Naive thymus-derived CD4-positive, alpha-beta T cell (primary cell): ENCODE data around the gene ZNF227. TPM values are rescaled to one million over a fixed set of nuclear protein-coding genes. Genes with fewer than 3 reads are reported as not detected.

Source experiments
- polyA plus RNA-seq, 2 donors: library from polyadenylated mRNA; unstranded; fragments of 300-500 nt; fragmentation: Illumina TruSeq; gene quantifications; one replicate each; pipeline ENCODE4 v1.2.3, GENCODE V29; 2021
- total RNA-seq, 6 experiments: library from RNA in 5 of 6; stranded (reverse) in 5 of 6; gene quantifications; 1 replicate in 5 of 6; 2 replicates in 1 of 6; pipeline ENCODE4 v1.2.3 and lab custom pipeline; 2021 to 2026

ZNF227 gene
- total and polyA plus RNA-seq, 7 experiments from 2014 or later, result 17.9 to 51.5 (median 20.4) TPM

Other genes with a start within 250 kb of the ZNF227 start
- 10 to 100 TPM in 2 of 5 experiments, 1 to 10 TPM in 3; 5.2 to 13.3 (median 9.1) TPM for gene ZNF155, start 228.3 kb upstream of the ZNF227 start, total RNA-seq
- gene ZNF155, start 228.3 kb upstream of the ZNF227 start, polyA plus RNA-seq, result 1 to 10 TPM in 1 of 2 donors, under 1 TPM in 1; 0.99 to 2.8 TPM
- 10 to 100 TPM in 2 of 5 experiments, 1 to 10 TPM in 3; 2.7 to 18.1 (median 6.7) TPM for gene ZNF230, start 209.6 kb upstream of the ZNF227 start, total RNA-seq
- gene ZNF230, start 209.6 kb upstream of the ZNF227 start, polyA plus RNA-seq, result 1 to 10 TPM; 2.4 to 4.6 TPM
- gene ZNF222, start 187.2 kb upstream of the ZNF227 start, total RNA-seq, result 10 to 100 TPM in 1 of 5 experiments, 1 to 10 TPM in 4; 2.9 to 10.1 (median 4.5) TPM
- 1 to 10 TPM; 2.1 to 3.6 TPM for gene ZNF222, start 187.2 kb upstream of the ZNF227 start, polyA plus RNA-seq
- gene ZNF223, start 160.5 kb upstream of the ZNF227 start, total RNA-seq, result 1 to 10 TPM in 4 of 5 experiments, under 1 TPM in 1; 0.15 to 8.7 (median 2.3) TPM
- 1 to 10 TPM; 1.7 to 4.8 TPM for gene ZNF223, start 160.5 kb upstream of the ZNF227 start, polyA plus RNA-seq
- 1 to 10 TPM; 1.9 to 4.4 (median 2.4) TPM for gene ZNF284, start 140.4 kb upstream of the ZNF227 start, total RNA-seq
- gene ZNF284, start 140.4 kb upstream of the ZNF227 start, polyA plus RNA-seq, result under 1 TPM; 0.54 to 0.61 TPM
- 10 to 100 TPM; 35.0 to 82.0 (median 44.2) TPM for gene ZNF224, start 118.2 kb upstream of the ZNF227 start, total RNA-seq
- gene ZNF224, start 118.2 kb upstream of the ZNF227 start, polyA plus RNA-seq, result 10 to 100 TPM; 11.1 to 17.1 TPM
- 10 to 100 TPM in 1 of 5 experiments, 1 to 10 TPM in 3, under 1 TPM in 1; 0.69 to 13.0 (median 5.1) TPM for gene ZNF225, start 99.1 kb upstream of the ZNF227 start, total RNA-seq
- 1 to 10 TPM; 1.9 to 5.8 TPM for gene ZNF225, start 99.1 kb upstream of the ZNF227 start, polyA plus RNA-seq
- 10 to 100 TPM in 3 of 5 experiments, 1 to 10 TPM in 2; 2.8 to 25.2 (median 13.4) TPM for gene ZNF234, start 71.0 kb upstream of the ZNF227 start, total RNA-seq
- 1 to 10 TPM; 3.7 to 9.5 TPM for gene ZNF234, start 71.0 kb upstream of the ZNF227 start, polyA plus RNA-seq
- 10 to 100 TPM; 14.0 to 59.9 (median 20.3) TPM for gene ZNF226, start 47.4 kb upstream of the ZNF227 start, total RNA-seq
- 10 to 100 TPM; 26.0 to 28.1 TPM for gene ZNF226, start 47.4 kb upstream of the ZNF227 start, polyA plus RNA-seq
- gene ZNF233, start 47.4 kb downstream of the ZNF227 start, total RNA-seq, result under 1 TPM in 1 of 5 experiments, not detected in 4; 0.14 TPM
- gene ZNF233, start 47.4 kb downstream of the ZNF227 start, polyA plus RNA-seq, result under 1 TPM; 0.47 to 0.95 TPM
- gene ZNF235, start 92.5 kb downstream of the ZNF227 start, total RNA-seq, result 10 to 100 TPM in 2 of 5 experiments, 1 to 10 TPM in 3; 5.5 to 14.3 (median 6.7) TPM
- 1 to 10 TPM; 1.9 to 4.3 TPM for gene ZNF235, start 92.5 kb downstream of the ZNF227 start, polyA plus RNA-seq
- under 1 TPM in 3 of 5 experiments, not detected in 2; 0.16 to 0.40 (median 0.17) TPM for gene ZNF112, start 144.1 kb downstream of the ZNF227 start, total RNA-seq
- gene ZNF112, start 144.1 kb downstream of the ZNF227 start, polyA plus RNA-seq, result not detected
- gene ZNF285, start 189.1 kb downstream of the ZNF227 start, total RNA-seq, result 1 to 10 TPM in 2 of 5 experiments, under 1 TPM in 3; 0.10 to 4.8 (median 0.90) TPM
- 1 to 10 TPM; 1.8 to 5.3 TPM for gene ZNF285, start 189.1 kb downstream of the ZNF227 start, polyA plus RNA-seq
- gene ZNF229, start 235.9 kb downstream of the ZNF227 start, total RNA-seq, result 1 to 10 TPM in 2 of 5 experiments, under 1 TPM in 3; 0.15 to 2.3 (median 0.73) TPM
- 1 to 10 TPM; 2.4 to 2.5 TPM for gene ZNF229, start 235.9 kb downstream of the ZNF227 start, polyA plus RNA-seq